ENCODE measurements around the gene MYO5A.

Gene MYO5A

DNA sequence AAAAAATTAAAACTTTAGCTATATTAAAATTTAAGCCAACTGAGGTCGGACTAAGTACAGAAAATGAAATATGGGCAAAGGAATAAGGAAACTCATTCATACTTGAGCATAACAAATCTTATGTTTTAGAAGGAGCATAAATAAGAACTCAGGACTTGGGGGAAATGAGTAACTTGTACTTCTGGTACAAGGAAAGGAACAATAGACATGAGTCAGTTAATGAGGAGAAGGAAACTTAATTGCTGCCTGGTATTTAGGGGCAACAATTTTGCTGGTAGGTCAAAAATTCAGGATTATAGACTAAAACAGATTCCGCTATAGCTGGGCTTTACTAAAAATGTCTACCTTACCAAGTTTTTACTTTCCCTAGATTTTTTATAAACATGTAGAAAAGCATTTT is 113.1 kb downstream of the MYO5A start:
- no peak for DNase-seq

DNA sequence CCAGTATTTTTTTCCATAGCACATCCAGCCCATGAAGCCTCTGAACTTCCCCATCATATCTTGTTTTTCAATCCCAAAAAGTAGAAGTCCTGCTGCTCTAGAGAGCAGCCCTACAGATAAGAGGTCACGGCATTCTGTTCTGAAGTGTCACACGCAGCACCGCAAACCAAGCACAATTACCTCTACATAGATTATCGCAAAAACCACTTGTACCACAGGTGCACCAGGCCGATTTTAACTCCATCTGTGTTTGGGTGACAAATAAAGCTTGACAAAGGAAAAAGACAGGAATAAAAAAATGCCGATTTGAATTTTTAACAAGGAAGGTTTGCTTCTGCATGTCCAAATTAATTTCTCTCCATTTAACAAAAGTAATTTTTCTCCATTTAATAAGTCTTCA is 113.7 kb downstream of the MYO5A start:
- DNase-seq, result no peak

DNA sequence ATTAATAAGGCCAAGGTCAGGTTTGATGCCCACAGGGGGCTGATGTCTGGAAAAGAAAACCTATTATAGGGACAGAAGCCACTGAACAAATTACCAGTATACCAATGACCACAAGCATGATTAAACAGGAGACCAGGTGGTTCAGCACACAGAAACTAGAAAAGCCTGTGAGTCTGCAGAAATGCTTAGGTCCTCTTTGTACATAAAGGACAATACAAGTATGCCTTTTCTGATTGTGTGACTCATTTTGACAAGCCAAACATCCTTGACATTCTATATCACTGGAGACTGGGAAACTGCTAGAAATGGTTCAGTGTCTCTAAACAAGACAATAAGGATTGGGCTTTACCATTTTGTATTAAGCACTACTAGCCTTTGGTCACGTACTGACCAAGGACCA is 119.9 kb downstream of the MYO5A start:
- DNase-seq, result no peak

- no peak for DNase-seq
Observed at GRCh38 chr15:52407374-52407773, 121.3 kb downstream of the MYO5A start.

GRCh38 chr15:52406601-52407000 is 122.1 kb downstream of the MYO5A start:
- no peak for DNase-seq

GRCh38 chr15:52405856-52406255 is 122.8 kb downstream of the MYO5A start:
- DNase-seq, result no peak

DNA sequence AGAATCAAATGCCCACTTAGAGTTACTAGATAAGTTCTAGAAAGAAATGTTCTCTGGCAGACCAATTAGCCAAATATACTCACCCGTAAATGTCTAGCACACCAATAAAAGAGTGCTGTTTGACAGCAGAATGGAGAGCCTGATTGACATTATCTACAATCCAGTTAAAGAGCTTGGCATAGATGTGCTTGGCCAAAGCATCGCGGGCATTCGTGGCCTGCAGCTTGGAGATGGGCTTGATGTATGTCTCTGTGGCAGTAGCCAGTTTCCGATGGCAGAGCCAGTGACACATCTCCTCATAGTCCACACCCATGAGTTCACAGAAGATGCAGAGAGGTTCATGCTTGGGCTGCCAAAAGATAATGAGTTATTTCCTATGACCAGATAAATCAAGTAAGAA is 131.6 kb downstream of the MYO5A start:
- DNase-seq, result no peak

GRCh38 chr15:52394118-52394517 is 134.6 kb downstream of the MYO5A start:
- no peak for DNase-seq

GRCh38 chr15:52392008-52392687 is 136.5 kb downstream of the MYO5A start:
- no peak for DNase-seq

DNA sequence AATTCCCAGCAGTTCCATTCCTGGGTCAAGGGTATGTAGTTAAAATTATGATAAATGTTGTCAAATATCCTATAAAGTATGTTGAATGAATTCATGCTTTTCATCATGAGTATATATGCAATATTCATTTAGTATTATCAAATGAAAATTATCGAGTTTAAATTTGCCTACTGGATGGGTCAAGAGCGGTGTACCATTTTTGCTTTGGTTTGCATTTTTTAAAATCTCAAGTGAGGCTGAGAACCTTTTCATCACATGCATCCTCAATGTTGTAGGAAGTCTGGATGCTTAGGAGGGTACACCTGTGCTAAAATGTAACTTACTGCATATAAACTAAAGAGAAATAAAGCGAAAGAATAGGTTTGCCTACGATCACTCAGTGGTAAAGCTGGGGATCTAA is 137.6 kb downstream of the MYO5A start:
- DNase-seq, result no peak

DNA sequence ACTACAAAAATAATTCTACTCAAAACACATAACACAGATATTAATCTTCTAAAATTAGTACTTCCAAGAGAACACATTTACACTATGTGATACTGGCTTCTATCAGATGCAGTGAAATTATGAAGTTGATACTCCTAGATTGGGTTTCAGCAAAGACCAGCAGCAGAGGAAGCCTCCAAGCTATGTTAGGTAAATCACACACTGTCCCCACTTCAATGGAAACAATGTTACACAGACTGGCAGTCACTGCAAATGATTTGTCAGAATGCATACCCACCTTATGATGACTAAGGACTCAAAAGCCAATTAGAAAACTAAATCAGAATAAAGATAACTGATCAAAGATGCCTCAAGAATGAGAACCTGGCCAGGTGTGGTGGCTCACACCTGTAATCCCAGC is 143.0 kb downstream of the MYO5A start:
- no peak for DNase-seq

DNA sequence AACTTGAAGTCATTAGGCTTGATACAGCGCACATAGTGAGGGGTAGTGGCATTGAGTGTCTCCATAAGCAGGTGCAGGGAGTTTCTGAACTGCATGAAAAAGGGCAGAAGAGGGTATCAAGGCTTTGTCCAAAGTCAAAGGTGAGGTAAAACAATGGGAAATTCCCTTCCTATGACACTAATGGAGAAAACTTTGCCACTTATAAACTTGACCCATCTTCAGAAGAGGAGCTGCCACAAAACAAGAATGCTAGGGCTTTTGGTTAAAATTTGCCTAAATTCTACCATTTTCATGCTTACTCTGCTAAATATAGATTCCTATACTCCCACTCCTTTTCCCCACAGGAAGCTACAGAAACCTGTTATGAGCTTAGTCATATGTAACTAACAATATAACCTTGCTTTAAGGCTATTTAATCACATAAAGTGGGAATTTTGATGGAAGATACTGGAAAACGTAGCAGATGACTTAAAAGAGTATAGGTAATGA is 145.5 kb downstream of the MYO5A start:
- DNase-seq, result no peak

GRCh38 chr15:52382647-52383046 is 146.0 kb downstream of the MYO5A start:
- no peak for DNase-seq

GRCh38 chr15:52379395-52380106 is 149.1 kb downstream of the MYO5A start:
- DNase-seq, result no peak

DNA sequence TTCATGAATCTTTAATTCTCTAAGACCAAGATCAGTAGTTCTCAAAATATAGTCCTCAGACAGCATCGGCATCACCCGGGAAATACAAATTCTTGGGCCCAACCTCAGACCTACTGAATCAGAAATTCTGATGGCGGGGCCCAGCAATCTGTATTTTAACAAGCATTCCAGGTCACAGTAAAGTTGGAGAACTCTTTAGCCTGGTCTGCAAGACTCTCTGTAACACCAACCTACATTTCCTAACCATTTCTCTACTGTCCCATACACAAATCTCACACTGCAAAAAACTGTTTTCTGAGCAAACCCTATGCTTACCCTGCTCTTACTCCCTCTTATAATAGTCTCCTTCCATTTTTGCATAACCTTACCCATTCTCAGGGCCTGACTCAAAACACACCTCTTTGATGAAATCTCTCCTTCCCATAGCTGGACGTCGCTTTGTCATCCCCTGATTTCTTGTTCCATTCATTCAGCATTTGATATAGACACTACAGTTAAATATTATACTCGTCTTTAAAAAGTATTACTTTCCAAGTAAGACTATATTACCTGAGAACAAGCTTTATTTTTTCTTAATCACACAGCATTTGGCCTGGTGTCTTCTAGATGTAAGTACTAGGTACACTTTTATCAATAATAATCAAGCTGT is 149.8 kb downstream of the MYO5A start:
- DNase-seq, result no peak

DNA sequence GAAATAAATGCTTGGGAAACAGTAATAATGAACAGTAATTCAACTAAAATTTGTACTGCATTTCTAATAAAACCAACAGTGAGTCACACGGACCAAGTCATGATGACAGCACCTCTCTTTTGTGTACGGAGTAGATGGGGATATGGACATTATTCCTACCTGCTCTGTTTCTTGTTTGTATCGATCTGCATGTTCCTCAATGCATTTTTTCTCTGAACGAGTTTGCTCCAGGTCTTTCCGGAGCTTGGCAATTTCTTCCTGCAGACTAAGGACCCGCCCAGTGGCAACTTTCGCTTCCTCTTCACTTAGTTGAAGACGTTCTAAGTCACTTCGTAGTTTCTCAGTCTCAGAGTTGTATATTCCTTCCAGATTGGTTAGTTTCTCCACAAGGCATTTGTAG is 158.7 kb downstream of the MYO5A start:
- no peak for DNase-seq

DNA sequence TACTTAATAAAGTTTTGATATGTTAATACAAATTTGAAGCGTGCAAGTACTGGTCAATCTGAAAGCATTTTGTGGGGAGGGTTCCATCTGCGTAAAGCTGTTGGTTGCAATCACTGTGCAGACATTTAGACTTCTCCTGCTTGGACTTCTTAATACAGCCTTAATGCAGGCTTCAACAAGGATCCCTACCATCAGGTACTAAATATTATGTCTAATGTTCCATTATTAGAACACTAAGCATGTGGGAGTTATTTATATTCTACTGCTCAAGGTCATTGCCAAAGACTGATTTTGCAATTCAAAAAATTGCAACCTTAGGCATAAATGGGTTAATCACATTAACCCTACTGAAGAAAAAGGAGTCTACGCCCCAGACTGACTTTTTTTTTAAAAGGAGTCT is 159.2 kb downstream of the MYO5A start:
- DNase-seq, result no peak

DNA sequence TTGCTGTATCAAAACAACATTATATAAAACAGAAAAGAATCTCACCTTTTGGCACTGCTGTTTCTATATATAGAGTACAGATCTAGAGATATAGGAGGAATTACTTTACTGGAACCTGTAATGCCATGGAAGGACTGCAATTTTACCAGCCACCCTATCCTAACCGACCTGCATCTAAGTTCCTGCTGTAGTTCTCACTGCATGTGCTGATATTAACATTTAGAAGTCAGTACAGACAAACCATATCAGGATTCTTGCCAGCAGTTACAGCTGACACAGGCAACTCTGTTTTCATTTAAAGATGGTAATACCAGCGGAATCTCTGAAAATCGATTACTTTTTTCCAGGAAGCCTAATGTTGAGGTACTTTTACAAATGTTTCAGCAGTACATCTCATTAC is 159.7 kb downstream of the MYO5A start:
- no peak for DNase-seq

DNA sequence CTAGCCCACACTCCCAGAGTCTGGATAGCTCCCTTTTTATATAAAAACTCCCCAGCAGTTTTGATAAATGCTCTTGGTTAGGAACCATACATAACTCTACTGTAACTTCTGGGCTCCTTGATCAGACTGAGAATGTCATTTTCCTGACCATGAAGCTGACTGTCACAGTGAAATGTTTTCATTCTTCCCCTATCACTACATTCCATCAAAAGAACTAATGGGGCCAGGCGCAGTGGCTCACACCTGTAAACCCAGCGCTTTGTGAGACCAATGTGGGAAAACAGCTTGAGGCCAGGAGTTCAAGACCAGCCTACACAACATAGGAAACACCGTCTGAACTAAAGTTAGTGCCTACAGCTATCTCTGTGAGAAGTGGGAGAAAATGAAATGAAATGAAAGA is 160.3 kb downstream of the MYO5A start:
- no peak for DNase-seq

- DNase-seq, result no peak
Observed at GRCh38 chr15:52362497-52362896, 166.2 kb downstream of the MYO5A start.

GRCh38 chr15:52361975-52362494 is 166.6 kb downstream of the MYO5A start:
- no peak for DNase-seq

DNA sequence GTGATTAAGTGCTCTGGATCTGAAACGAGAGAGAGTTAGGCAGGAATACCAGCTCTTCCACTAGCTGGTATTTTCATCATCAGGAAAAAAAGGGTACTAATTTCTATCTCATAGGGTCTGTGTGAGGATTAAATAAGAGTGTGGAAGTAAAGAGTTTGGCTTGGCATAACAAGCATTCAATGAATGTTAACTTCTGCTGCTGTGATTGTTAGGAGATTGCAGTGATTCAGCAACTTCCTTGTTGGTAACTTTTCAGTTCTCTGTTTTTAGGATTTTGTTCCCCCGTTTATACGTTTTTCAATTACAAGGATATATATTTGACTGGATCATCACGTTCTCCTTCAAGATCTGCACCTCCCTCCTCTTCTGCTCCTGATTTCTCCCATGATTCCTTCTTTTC is 167.2 kb downstream of the MYO5A start:
- DNase-seq, result no peak

- no peak for DNase-seq
Observed at GRCh38 chr15:52360229-52361203, 168.2 kb downstream of the MYO5A start.

Measured in stimulated activated CD4-positive, alpha-beta T cell treated with anti-CD3 and anti-CD28 coated beads, Interleukin-2, amount 100 ng/mL, for 24 hours (primary cell).